HG03064 (cell line): ENCODE data around the gene CFAP58.

Source experiments
- ATAC-seq: cut with Tn5 transposase; IDR thresholded peaks from one replicate; pipeline ENCODE4 v1.9.1; 2021; ENCODE audit warnings: low read depth; ENCODE audit not compliant: unreplicated experiment

Gene CFAP58

GRCh38 chr10:104321226-104321625, 32.4 kb upstream of the CFAP58 start:
- ATAC-seq = no peak

- ATAC-seq = no peak
These were observed 31.8 kb upstream of the CFAP58 start for GRCh38 chr10:104321725-104322415.

- no peak for ATAC-seq
These were observed 31.2 kb upstream of the CFAP58 start for GRCh38 chr10:104322416-104322782.

- ATAC-seq = no peak
These were observed 30.5 kb upstream of the CFAP58 start for GRCh38 chr10:104323085-104323484.

- ATAC-seq = no peak
These were observed 29.9 kb upstream of the CFAP58 start for GRCh38 chr10:104323760-104324201.

GRCh38 chr10:104324221-104324686, 29.4 kb upstream of the CFAP58 start:
- no peak for ATAC-seq

- ATAC-seq = no peak
These were observed 28.7 kb upstream of the CFAP58 start for GRCh38 chr10:104324931-104325330.

- no peak for ATAC-seq
These were observed 27.9 kb upstream of the CFAP58 start for GRCh38 chr10:104325436-104326435.

GRCh38 chr10:104326991-104327610, 26.5 kb upstream of the CFAP58 start:
- ATAC-seq = no peak

- ATAC-seq = no peak
These were observed 25.6 kb upstream of the CFAP58 start for GRCh38 chr10:104327745-104328645.

GRCh38 chr10:104328646-104328895, 25.1 kb upstream of the CFAP58 start:
- peak; percentile 9 for ATAC-seq

- peak; percentile 62 for ATAC-seq
These were observed 24.5 kb upstream of the CFAP58 start for GRCh38 chr10:104328896-104329710.

- no peak for ATAC-seq
These were observed 23.9 kb upstream of the CFAP58 start for GRCh38 chr10:104329735-104330134.

- ATAC-seq = no peak
These were observed 23.2 kb upstream of the CFAP58 start for GRCh38 chr10:104330168-104331110.

- no peak for ATAC-seq
These were observed 22.3 kb upstream of the CFAP58 start for GRCh38 chr10:104331208-104331838.

- no peak for ATAC-seq
These were observed 21.2 kb upstream of the CFAP58 start for GRCh38 chr10:104332243-104333031.

GRCh38 chr10:104333032-104333727, 20.5 kb upstream of the CFAP58 start:
- ATAC-seq = no peak
